KBM-7 (cell line): ENCODE measurements around the gene RAI1.
"Not testable (repeated sequence)": the region's sequence is repeated elsewhere in the genome, so short reads cannot be mapped to it uniquely, and the experiment has no call there.

Experiments used
- DNase-seq: peaks from one replicate; pipeline ENCODE4 v3.0.0-alpha.2; 2015
- in situ Hi-C: fragments of 300-500 bp; cut with MboI; formaldehyde crosslinking; loops from 2 replicates; pipeline ENCODE4 v1.14.3; 2020; ENCODE audit warnings: low sequenced_read_pairs, low pct_unique_long_range_greater_than_20kb, mixed read lengths

Gene RAI1

DNA sequence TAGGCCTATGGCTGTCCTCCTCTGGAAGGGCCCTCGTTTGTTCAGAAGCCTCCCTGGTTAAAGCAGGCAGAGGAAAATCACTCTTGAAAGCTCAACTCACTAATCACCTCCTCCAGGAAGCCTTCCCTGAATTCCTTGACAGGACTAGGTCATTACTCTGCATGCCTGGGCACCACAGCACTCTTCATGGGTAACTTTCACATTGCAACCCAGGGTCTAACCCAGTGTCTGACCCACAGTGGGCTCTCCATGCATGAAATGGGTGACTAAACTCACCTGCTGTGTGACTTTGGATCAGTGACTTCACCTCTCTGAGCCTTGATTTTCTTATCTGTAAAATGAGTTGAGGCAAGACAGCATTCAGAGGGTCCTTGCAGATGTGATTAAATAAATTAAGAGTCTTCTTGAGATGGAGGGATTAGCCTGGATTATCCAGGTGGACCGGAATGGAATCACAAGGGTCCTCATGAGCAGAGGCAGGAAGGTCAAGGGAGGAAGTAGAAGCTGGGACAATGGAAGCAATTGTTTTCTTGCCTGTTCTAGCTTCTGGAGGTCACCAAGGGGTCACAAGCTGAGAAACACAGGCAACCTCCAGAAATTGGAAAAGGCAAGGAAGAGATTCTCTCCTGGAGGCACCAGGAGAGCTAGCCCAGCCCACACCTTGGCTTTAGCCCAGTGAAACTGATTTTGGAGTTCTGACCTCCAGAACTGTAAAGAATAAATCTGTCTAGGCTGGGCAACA is 3.8 kb upstream of the RAI1 start:
- in situ Hi-C loops = no loop called here

DNA sequence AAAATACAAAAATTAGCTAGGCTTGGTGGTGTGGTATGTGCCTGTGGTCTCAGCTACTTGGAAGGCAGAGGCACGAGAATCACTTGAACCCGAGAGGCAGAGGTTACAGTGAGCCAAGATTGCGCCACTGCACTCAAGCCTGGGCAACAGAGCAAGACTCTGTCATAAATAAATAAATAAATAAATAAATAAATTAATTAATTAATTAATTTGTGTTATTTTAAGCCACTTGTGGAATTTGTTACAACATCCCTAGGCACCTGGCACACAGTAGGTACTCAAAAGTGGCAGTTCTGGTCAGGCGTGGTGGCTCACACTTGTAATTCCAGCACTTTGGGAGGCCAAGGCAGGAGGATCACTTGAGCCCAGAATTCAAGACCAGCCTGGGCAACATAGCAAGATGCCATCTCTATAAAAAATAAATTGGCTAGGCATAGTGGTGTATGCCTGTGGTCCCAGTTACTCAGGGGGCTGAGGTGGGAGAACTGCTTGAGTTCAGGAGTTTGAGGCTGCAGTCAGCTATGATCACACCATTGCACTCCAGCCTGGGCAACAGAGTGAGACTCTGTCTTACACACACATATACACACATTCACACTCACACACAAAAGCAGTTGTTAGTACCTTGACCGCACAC is 3.1 kb upstream of the RAI1 start:
- DNase-seq, in situ Hi-C loops: not testable (repeated sequence)

More for the DNA sequence above, 3.8 kb upstream of the RAI1 start:
- no peak for DNase-seq

GRCh38 chr17:17679243-17679642 is 2.0 kb upstream of the RAI1 start:
- in situ Hi-C loops = no loop called here
- no peak for DNase-seq

DNA sequence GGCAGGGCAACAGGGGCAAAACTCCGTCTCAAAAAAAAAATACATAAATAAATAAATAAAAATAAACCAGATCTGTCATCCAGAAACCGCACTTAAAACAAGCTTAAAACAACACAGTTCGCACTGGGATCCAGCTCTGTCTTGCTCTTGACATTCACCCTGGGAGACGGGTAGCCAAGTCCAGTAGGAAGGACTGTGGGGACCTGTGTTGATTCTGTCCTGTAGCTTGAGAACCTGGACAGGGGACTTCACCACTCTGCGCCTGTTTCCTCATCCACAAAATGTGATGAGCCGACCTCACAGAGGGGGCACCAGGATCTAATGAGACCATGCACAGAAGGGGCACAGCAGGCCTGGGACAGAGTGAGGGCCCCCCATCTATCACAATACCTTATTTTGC is 1.5 kb upstream of the RAI1 start:
- in situ Hi-C loops = no loop called here
- no peak for DNase-seq

- no peak for DNase-seq
- in situ Hi-C loops = no loop called here
These were observed 626 bp upstream of the RAI1 start for GRCh38 chr17:17680477-17681186.

GRCh38 chr17:17681744-17682292 is 560 bp downstream of the RAI1 start:
- DNase-seq = no peak
- in situ Hi-C loops = no loop called here

DNA sequence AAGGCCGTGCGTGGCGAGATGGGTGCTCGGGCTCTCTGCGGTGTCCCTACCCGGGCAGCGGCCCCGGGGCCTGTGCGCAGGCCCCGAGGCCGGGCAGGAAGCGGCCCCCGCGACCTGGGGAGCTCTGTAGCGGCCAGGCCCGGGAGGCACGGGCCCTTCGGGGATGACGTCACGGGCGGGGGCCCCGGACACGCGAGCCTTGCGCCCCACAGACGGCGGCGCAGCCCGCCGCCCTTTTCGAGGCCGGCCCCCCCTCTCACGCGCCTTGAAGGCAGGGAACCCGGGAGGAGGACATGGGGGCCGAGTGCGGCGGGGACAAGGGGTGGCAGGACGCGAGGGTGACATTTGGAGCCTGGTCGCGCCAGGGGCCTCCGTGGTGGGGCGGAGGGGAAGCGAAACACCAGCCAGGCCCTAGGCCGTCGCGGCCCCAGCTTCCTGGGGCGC is 1.1 kb downstream of the RAI1 start:
- peak; percentile 38 for DNase-seq
- in situ Hi-C loops = no loop called here

- peak; percentile 60 for DNase-seq
- in situ Hi-C loops = no loop called here
These were observed 1.8 kb downstream of the RAI1 start for GRCh38 chr17:17682737-17683680.

DNA sequence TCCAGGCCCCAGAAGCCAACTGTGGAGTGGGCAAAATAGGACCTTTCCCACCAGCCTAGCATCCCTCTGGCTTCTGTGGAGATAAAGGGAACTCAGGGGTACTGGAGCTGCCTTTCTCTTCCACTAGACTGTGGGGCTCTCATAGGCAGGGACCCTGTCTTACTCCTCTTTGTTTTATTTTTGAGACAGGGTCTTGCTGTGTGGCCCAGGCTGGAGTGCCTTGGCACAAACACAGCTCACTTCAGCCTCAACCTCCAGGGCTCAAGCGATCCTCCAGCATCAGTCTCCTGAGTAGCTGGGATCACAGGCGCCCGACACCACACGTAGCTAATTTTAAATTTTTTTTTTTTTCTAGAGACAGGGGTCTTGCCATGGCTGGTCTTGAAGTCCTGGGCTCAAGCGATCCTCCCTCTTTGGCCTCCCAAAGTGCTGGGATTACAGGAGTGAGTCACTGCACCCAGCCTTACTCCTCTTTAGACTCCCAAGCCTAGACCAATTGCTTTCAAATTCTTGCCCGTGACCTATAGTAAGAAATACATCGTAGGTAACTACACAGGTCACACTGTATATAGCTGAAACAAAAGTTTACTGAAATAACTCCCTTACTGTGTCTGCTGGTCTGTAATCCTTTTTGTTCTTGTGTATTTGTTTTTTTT is 2.6 kb downstream of the RAI1 start:
- no peak for DNase-seq
- in situ Hi-C loops = no loop called here

GRCh38 chr17:17684906-17685774 is 3.9 kb downstream of the RAI1 start:
- DNase-seq = no peak
- in situ Hi-C loops = no loop called here

DNA sequence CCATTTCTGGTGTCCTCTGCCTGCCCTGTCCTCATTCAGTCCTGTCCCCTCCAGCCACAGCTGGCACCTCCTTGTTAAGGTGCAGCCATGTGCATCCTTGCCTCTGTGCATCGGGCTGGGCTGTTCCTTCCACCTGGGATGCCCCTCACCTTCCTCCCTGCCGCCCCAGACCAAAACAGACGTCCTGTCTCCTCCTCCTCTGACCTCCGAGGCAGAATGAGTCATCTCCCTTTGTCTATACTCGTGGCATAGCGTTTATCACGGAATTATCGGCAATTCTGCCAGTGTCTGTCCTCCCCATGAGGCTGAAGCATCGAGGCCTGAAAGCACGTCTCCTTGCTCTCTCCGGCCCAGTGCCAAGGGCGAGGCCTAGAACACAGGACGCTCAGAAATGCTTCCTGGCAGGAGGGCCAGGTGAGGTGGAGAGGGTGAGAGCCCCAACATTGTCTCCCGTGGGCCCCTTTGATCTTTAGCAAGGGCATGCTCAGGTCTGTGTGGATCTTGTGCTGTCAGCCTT is 4.6 kb downstream of the RAI1 start:
- in situ Hi-C loops = no loop called here
- peak; percentile 34 for DNase-seq

DNA sequence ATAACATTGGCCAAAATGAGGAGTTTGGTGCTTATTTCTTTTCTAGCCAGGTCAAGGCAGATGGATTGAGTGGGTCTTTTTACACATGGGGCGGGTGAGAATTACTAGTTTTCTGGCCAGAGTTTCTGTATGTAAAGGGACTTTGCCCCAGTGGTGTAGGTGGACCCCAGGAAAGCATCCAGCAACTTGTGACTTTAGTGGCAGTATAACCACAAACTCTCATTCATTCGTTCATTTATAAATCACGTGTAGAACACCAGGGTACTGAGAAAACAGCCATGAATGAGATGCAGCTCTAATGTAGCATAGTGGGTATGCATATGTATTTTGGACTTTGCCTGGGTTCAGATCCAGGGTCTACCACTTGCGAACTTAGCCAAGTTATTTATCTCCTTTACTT is 8.1 kb downstream of the RAI1 start:
- in situ Hi-C loops = no loop called here
- no peak for DNase-seq

GRCh38 chr17:17690233-17690632 is 9.0 kb downstream of the RAI1 start:
- in situ Hi-C loops, DNase-seq: not testable (repeated sequence)

GRCh38 chr17:17691468-17692263 is 10.4 kb downstream of the RAI1 start:
- in situ Hi-C loops = no loop called here

GRCh38 chr17:17692353-17693252 is 11.3 kb downstream of the RAI1 start:
- no peak for DNase-seq

More at GRCh38 chr17:17691468-17692263, 10.4 kb downstream of the RAI1 start:
- no peak for DNase-seq

More at GRCh38 chr17:17692353-17693252, 11.3 kb downstream of the RAI1 start:
- in situ Hi-C loops = no loop called here
